SK-N-SH treated with all-trans-retinoic acid at 6 μM for 48 hours (cell line): ENCODE results near the gene TCP11L2.

Experiments
- ISL1 ChIP-seq: fragments of 250-450 bp; sonication (Bioruptor Pico); IDR thresholded peaks from 2 replicates; pipeline ENCODE4 v2.1.2; 2022; ENCODE audit warnings: mild to moderate bottlenecking, moderate library complexity
- SNAI2 ChIP-seq: fragments of 250-450 bp; sonication (Bioruptor Pico); IDR thresholded peaks from 2 replicates; pipeline ENCODE4 v1.5.0; 2020; ENCODE audit warnings: mild to moderate bottlenecking, moderate library complexity
- ZC3H10 ChIP-seq: fragments of 250-450 bp; sonication (Bioruptor Pico); IDR thresholded peaks from 2 replicates; pipeline ENCODE4 v1.5.1; 2021; ENCODE audit warnings: mild to moderate bottlenecking, moderate library complexity
- ZFP30 ChIP-seq: fragments of 450-650 bp; formaldehyde crosslinking; IDR thresholded peaks from 2 replicates; pipeline ENCODE4 v1.5.0; 2022; ENCODE audit warnings: mild to moderate bottlenecking, moderate library complexity
- ZNF70 ChIP-seq: fragments of 450-650 bp; formaldehyde crosslinking; IDR thresholded peaks from 2 replicates; pipeline ENCODE4 v1.5.0; 2020; ENCODE audit warnings: mild to moderate bottlenecking, moderate library complexity
- TF ChIP-seq, protein P1 (sequence below): fragments of 250-450 bp; sonication (Bioruptor Pico); IDR thresholded peaks from 2 replicates; pipeline ENCODE4 v1.8.0; 2020; ENCODE audit warnings: mild to moderate bottlenecking, moderate library complexity, borderline replicate concordance
- TF ChIP-seq, protein P2 (sequence below): fragments of 250-450 bp; sonication (Bioruptor Pico); IDR thresholded peaks from 2 replicates; pipeline ENCODE4 v1.5.1; 2020; ENCODE audit warnings: low read depth, mild to moderate bottlenecking, moderate library complexity

DNA sequence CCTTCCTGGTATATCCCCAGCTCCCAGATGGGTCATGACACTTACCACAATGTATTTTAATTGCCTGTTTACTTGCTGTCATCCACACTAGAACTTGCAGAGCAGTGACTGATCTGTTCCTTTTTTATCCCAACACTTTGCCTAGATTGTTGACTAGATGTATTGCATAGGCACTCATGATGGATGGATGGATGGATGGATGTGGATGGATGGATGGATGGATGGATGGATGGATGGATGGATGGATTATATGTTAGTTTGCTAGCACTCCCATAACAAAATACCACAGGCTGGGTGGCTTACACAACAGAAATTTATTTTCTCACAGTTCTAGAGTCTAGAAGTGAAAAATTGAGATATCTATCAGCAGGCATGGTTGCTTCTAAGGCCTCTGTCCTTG lies 46.0 kb upstream of the TCP11L2 start:
- TF ChIP-seq ISL1 (CRISPR knock-in tag) (no peak), ZFP30 (CRISPR knock-in tag) (no peak), ZNF70 (no peak), SNAI2 (CRISPR knock-in tag) (no peak), ZC3H10 (CRISPR knock-in tag) (no peak)
- TF ChIP-seq, protein P1, sequence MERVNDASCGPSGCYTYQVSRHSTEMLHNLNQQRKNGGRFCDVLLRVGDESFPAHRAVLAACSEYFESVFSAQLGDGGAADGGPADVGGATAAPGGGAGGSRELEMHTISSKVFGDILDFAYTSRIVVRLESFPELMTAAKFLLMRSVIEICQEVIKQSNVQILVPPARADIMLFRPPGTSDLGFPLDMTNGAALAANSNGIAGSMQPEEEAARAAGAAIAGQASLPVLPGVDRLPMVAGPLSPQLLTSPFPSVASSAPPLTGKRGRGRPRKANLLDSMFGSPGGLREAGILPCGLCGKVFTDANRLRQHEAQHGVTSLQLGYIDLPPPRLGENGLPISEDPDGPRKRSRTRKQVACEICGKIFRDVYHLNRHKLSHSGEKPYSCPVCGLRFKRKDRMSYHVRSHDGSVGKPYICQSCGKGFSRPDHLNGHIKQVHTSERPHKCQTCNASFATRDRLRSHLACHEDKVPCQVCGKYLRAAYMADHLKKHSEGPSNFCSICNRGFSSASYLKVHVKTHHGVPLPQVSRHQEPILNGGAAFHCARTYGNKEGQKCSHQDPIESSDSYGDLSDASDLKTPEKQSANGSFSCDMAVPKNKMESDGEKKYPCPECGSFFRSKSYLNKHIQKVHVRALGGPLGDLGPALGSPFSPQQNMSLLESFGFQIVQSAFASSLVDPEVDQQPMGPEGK, result no peak
- TF ChIP-seq, protein P2, sequence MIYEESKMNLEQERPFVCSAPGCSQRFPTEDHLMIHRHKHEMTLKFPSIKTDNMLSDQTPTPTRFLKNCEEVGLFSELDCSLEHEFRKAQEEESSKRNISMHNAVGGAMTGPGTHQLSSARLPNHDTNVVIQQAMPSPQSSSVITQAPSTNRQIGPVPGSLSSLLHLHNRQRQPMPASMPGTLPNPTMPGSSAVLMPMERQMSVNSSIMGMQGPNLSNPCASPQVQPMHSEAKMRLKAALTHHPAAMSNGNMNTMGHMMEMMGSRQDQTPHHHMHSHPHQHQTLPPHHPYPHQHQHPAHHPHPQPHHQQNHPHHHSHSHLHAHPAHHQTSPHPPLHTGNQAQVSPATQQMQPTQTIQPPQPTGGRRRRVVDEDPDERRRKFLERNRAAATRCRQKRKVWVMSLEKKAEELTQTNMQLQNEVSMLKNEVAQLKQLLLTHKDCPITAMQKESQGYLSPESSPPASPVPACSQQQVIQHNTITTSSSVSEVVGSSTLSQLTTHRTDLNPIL (CRISPR knock-in tag), result no peak
